ENCODE data around the gene KDSR. TPM values are rescaled to one million over a fixed set of nuclear protein-coding genes. Genes with fewer than 3 reads are reported as not detected.
"Not testable (repeated sequence)": the region's sequence is repeated elsewhere in the genome, so short reads cannot be mapped to it uniquely, and the experiment has no call there.

Gene KDSR
- total and polyA plus RNA-seq, 7 donors, result 7.6 to 50.5 (median 33.2) TPM

GRCh38 chr18:63363951-63364350 lies 3.1 kb downstream of the KDSR start:
- no peak for DNase-seq
- WGBS, 2 donors, result 47 to 81% methylated on average over 2 of the region's 2 CpGs
- Histone ChIP-seq H3K4me1 (peaks cover 3 to 29% (median 27%) of the 10 kb centered on the region in 4 donors), H3K27me3 (no peaks in the 10 kb centered on the region), H3K27ac (no peak overlapping the region), H3K4me3 (no peak overlapping the region), H3K9me3 (no peaks in the 10 kb centered on the region), H3K36me3 (peaks cover 13 to 32% (median 19%) of the 10 kb centered on the region in 4 donors)
- intact Hi-C loops (cut with DNase I), result loop anchor here (10.0 kb wide), 1 partner anchor 141 kb away; no protein-coding TSS in a partner anchor
- TF ChIP-seq POLR2A (IDR thresholded peaks at IDR 0.05), result no peak
- TF ChIP-seq CTCF (IDR thresholded peaks at IDR 0.05), result no peak
- no peak for TF ChIP-seq POLR2AphosphoS5 (IDR thresholded peaks at IDR 0.05)
- TF ChIP-seq EP300 (IDR thresholded peaks at IDR 0.05), result no peak

- no CpG with 5 or more reads among the region's 2 CpGs for WGBS, 2 donors
- not testable (repeated sequence) for H3K27ac ChIP-seq, H3K4me3 ChIP-seq, H3K9me3 ChIP-seq, H3K27me3 ChIP-seq, DNase-seq
- intact Hi-C loops (cut with DNase I), result loop anchor here (10.0 kb wide), 1 partner anchor 141 kb away; no protein-coding TSS in a partner anchor
- H3K36me3 ChIP-seq, result peaks cover 13 to 38% (median 19%) of the 10 kb centered on the region in 4 donors
- peaks cover 3 to 29% (median 26%) of the 10 kb centered on the region in 4 donors for H3K4me1 ChIP-seq
These were observed 3.6 kb downstream of the KDSR start for GRCh38 chr18:63363420-63363819.

- no peak for DNase-seq
- Histone ChIP-seq H3K36me3 (peaks cover 2 to 93% (median 42%) of the 10 kb centered on the region in 4 donors), H3K27ac (no peak overlapping the region), H3K27me3 (no peaks in the 10 kb centered on the region), H3K9me3 (no peaks in the 10 kb centered on the region), H3K4me3 (no peak overlapping the region), H3K4me1 (peaks cover 0 to 3% (median 0%) of the 10 kb centered on the region in 4 donors)
- 93% methylated on average over 7 of the region's 7 CpGs for WGBS, 2 donors
- intact Hi-C loops (cut with DNase I), result no loop called here
- TF ChIP-seq EP300 (IDR thresholded peaks at IDR 0.05) (no peak), POLR2AphosphoS5 (IDR thresholded peaks at IDR 0.05) (no peak), CTCF (IDR thresholded peaks at IDR 0.05) (no peak), POLR2A (IDR thresholded peaks at IDR 0.05) (no peak)
These were observed 10.6 kb downstream of the KDSR start for GRCh38 chr18:63356272-63356896.

GRCh38 chr18:63350230-63350629 lies 16.8 kb downstream of the KDSR start:
- Histone ChIP-seq H3K9me3 (no peaks in the 10 kb centered on the region), H3K36me3 (peaks cover 13 to 87% (median 44%) of the 10 kb centered on the region in 4 donors), H3K27ac (no peak overlapping the region), H3K27me3 (no peaks in the 10 kb centered on the region), H3K4me1 (peaks cover 0 to 19% (median 17%) of the 10 kb centered on the region in 4 donors), H3K4me3 (no peak overlapping the region)
- intact Hi-C loops (cut with DNase I), result no loop called here
- DNase-seq, result no peak
- TF ChIP-seq EP300 (IDR thresholded peaks at IDR 0.05) (no peak), POLR2AphosphoS5 (IDR thresholded peaks at IDR 0.05) (no peak), POLR2A (IDR thresholded peaks at IDR 0.05) (no peak), CTCF (IDR thresholded peaks at IDR 0.05) (no peak)
- WGBS, 2 donors, result 48% methylated on average over 2 of the region's 2 CpGs

GRCh38 chr18:63348508-63349136 lies 18.4 kb downstream of the KDSR start:
- Histone ChIP-seq H3K36me3 (peaks cover 13 to 85% (median 34%) of the 10 kb centered on the region in 4 donors), H3K4me3 (no peak overlapping the region), H3K9me3 (no peaks in the 10 kb centered on the region), H3K27ac (no peak overlapping the region), H3K27me3 (no peaks in the 10 kb centered on the region), H3K4me1 (peaks cover 0 to 26% (median 23%) of the 10 kb centered on the region in 4 donors)
- WGBS, 2 donors, result 87 to 95% methylated on average over 7 of the region's 7 CpGs
- no peak for DNase-seq
- intact Hi-C loops (cut with DNase I), result loop anchor here (5.0 kb wide), 2 partner anchors 74 to 89 kb away; partner anchors contain the start of gene VPS4B
- no peak for TF ChIP-seq CTCF (IDR thresholded peaks at IDR 0.05)
- TF ChIP-seq EP300 (IDR thresholded peaks at IDR 0.05), result no peak

Measured in sigmoid colon (tissue), 7 donors.